ENCODE data around the gene TTC21A. TPM values are rescaled to one million over a fixed set of nuclear protein-coding genes. Genes with fewer than 3 reads are reported as not detected.

The TTC21A gene
- total RNA-seq, 1 donor from 2014 or later: 8.8 TPM

DNA sequence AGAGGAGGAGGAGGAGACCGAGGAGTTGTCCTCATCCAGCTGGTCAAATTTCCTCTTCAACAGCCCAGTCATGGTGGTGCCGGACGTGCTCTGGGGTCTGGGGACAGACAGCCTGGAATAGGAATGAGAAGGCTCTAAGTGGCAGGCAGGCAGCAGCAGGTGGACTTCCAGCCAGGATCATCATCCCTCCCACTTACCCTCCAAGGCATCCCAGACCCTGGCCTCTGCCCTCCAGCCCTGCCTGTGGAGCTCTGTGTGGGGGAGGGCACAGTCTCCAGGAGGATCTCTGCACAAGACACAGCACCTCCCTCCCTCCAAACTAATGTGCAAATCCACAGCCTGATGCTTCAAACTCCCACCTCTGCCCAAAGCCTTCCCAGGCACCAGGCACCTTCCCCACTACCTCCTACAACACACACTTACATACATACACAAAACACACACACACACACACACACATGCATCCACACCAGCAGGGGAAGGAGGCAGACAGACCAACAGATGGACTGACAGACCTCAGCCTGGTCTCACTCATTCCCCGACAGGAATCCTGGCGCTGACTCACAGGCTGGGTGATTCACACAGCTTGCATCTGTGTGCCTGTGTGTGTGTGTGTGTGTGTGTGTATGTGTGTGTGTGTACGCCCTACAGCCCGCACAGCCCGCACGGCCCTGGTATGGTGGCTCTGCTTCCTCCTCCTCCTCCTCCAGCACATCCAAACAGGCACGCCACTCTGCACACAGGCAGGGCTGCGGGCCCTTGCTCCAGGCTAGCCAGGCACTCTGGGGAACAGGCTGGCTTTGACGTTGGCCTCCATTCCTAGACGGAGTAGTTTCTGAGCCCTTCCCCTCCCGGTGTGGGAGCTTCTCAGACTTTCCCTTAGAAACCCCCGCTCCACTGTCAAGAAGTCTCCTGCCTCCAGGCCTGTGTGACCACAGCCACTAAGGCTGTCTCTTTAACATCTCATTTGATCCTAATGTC lies 39.4 kb downstream of the TTC21A start:
- Histone ChIP-seq H3K4me1 (peaks cover 84% of the 10 kb centered on the region), H3K36me3 (peaks cover 0 to 46% of the 10 kb centered on the region in 2 donors), H3K9me3 (no peaks in the 10 kb centered on the region), H3K27ac (peak overlapping the region; percentile 100), H3K27me3 (no peaks in the 10 kb centered on the region), H3K4me3 (peak overlapping the region; percentile 0 to 33)
- intact Hi-C loops (cut with DNase I): loop anchor here (5.0 kb wide), 1 partner anchor 40 kb away; the partner anchor contains the start of genes GORASP1 and TTC21A
- peak in 1 of 2 donors; percentile 9 for TF ChIP-seq POLR2A (IDR thresholded peaks at IDR 0.05)
- peak; percentile 34 to 57 for TF ChIP-seq POLR2AphosphoS5 (IDR thresholded peaks at IDR 0.05; ENCODE audit: insufficient read depth in 1 of 2, low read depth in 1 of 2)
- TF ChIP-seq, protein P1, sequence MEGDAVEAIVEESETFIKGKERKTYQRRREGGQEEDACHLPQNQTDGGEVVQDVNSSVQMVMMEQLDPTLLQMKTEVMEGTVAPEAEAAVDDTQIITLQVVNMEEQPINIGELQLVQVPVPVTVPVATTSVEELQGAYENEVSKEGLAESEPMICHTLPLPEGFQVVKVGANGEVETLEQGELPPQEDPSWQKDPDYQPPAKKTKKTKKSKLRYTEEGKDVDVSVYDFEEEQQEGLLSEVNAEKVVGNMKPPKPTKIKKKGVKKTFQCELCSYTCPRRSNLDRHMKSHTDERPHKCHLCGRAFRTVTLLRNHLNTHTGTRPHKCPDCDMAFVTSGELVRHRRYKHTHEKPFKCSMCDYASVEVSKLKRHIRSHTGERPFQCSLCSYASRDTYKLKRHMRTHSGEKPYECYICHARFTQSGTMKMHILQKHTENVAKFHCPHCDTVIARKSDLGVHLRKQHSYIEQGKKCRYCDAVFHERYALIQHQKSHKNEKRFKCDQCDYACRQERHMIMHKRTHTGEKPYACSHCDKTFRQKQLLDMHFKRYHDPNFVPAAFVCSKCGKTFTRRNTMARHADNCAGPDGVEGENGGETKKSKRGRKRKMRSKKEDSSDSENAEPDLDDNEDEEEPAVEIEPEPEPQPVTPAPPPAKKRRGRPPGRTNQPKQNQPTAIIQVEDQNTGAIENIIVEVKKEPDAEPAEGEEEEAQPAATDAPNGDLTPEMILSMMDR (IDR thresholded peaks at IDR 0.05): no peak
- no peak for DNase-seq (ENCODE audit: extremely low spot score in 2 of 2)

DNA sequence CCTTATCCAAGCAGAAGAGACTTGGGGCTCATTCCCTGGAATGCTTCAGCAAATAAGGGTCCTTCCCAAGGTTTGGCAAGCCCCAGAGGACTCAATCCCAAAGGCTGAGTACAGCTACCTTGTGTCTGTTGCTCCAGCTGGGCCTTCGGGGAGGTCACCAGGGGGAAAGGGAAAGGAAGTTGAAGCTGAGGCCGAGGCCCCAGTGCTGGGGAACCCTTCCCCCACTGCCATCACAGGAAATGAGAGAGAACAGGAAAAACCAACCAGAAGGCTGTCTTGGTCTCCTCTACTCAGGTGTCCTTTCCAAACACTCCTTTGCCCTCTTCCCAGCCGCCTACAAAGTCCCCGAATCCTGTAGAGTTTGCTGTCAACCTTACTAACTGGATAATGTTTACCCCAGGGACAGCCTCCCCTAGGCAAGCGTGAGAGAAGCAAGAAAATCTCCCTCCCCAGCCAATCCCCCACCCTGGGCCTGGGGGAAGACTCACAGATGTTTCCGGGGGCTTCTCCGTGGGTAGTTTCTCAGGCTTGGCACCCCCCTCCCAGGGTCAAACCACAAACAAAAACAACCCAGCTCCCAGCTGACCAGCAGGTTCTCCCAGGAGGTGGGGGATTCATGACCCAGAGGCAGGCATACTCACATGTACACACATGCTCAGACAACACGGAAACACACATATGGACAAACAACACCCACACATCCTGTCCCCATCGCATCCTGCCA lies 40.4 kb downstream of the TTC21A start:
- TF ChIP-seq POLR2AphosphoS5 (IDR thresholded peaks at IDR 0.05; ENCODE audit: insufficient read depth in 1 of 2, low read depth in 1 of 2) (no peak), POLR2A (IDR thresholded peaks at IDR 0.05) (no peak)
- TF ChIP-seq, protein P1 (IDR thresholded peaks at IDR 0.05): no peak
- Histone ChIP-seq H3K27ac (peak overlapping the region; percentile 100), H3K4me3 (peak overlapping the region; percentile 1 to 33), H3K4me1 (peaks cover 79% of the 10 kb centered on the region), H3K36me3 (peaks cover 0 to 36% of the 10 kb centered on the region in 2 donors), H3K27me3 (no peaks in the 10 kb centered on the region), H3K9me3 (no peaks in the 10 kb centered on the region)
- intact Hi-C loops (cut with DNase I): loop anchor here (5.0 kb wide), 1 partner anchor 41 kb away; the partner anchor contains the start of genes GORASP1 and TTC21A
- DNase-seq (ENCODE audit: extremely low spot score in 2 of 2): no peak

DNA sequence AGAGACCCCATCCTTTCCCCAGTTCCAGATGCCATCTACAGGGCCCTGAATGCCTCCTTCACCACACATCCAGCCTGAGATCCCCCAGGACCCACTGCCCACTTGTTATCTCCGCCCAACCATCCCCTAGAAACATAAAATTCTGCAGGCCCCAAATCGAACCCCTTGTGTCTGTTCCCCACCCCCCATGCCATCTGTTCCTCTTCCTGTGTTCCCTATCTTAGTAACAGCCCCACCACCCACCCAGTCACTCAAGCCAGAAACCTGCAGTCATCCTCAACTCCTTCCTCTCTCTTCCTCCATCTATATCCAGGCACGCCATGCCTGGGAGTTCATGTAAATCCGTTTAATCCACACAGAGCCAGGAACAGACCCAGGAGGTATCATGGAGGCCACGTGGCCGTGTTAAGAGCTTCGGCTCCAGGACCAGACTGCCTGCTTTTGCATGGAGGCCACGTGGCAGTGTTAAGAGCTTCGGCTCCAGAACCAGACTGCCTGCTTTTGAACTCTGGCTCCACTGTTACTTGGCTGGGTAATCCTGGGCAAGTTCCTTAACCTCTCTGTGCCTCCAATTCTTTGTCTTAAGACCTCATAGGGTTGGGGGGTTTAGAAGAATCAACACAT lies 41.1 kb downstream of the TTC21A start:
- Histone ChIP-seq H3K27me3 (no peaks in the 10 kb centered on the region), H3K36me3 (peaks cover 0 to 30% of the 10 kb centered on the region in 2 donors), H3K27ac (peak overlapping the region; percentile 100), H3K4me3 (peak overlapping the region; percentile 1 to 33), H3K4me1 (peaks cover 72% of the 10 kb centered on the region), H3K9me3 (no peaks in the 10 kb centered on the region)
- TF ChIP-seq POLR2AphosphoS5 (IDR thresholded peaks at IDR 0.05; ENCODE audit: insufficient read depth in 1 of 2, low read depth in 1 of 2) (no peak), POLR2A (IDR thresholded peaks at IDR 0.05) (no peak)
- TF ChIP-seq, protein P1 (IDR thresholded peaks at IDR 0.05): no peak
- intact Hi-C loops (cut with DNase I): loop anchor here (5.0 kb wide), 1 partner anchor 41 kb away; the partner anchor contains the start of genes GORASP1 and TTC21A
- DNase-seq (ENCODE audit: extremely low spot score in 2 of 2): no peak

DNA sequence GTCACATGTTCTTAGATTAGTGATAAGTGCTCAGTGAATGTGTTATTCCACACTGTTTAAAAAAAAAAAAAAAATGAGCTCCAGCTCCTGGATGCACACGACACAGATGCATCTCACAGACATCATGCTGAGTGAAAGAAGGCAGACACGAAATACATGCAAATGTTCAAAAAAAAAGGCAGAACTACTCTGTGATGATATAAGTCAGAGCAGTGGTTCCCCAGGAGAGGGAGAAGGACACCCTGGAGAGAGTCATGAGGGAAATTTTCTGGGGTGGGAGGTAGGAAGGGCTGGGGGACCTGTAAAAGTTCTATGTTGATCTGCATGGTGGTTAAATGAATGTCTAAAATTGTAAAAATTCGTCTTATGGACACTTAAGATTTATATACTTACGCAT lies 41.6 kb downstream of the TTC21A start:
- Histone ChIP-seq H3K27ac (peak overlapping the region; percentile 100), H3K36me3 (peaks cover 0 to 25% of the 10 kb centered on the region in 2 donors), H3K9me3 (no peaks in the 10 kb centered on the region), H3K4me3 (no peak overlapping the region), H3K27me3 (no peaks in the 10 kb centered on the region), H3K4me1 (peaks cover 73% of the 10 kb centered on the region)
- intact Hi-C loops (cut with DNase I): loop anchor here (5.0 kb wide), 1 partner anchor 42 kb away; the partner anchor contains the start of genes GORASP1 and TTC21A
- TF ChIP-seq POLR2A (IDR thresholded peaks at IDR 0.05) (no peak), POLR2AphosphoS5 (IDR thresholded peaks at IDR 0.05; ENCODE audit: insufficient read depth in 1 of 2, low read depth in 1 of 2) (no peak)
- TF ChIP-seq, protein P1 (IDR thresholded peaks at IDR 0.05): no peak
- DNase-seq (ENCODE audit: extremely low spot score in 2 of 2): no peak

All from vagina (tissue), 2 donors.